Peyer's patch (tissue), 4 donors: ENCODE results near the gene INPP5A. TPM values are rescaled to one million over a fixed set of nuclear protein-coding genes. Genes with fewer than 3 reads are reported as not detected.

ENCODE experiments used
- DNase-seq, 3 donors: peaks; one replicate each; pipeline ENCODE4 v3.0.0-alpha.2; 2017 to 2019
- H3K27ac ChIP-seq, 4 donors: fragments of 200-600 bp; sonication (generic); one replicate each; pipeline ENCODE4 v1.5.1; 2016 to 2019
- H3K27me3 ChIP-seq, 2 donors: fragments of 200-600 bp; sonication (generic); one replicate each; pipeline ENCODE4 v1.5.1; 2019
- H3K36me3 ChIP-seq, 3 donors: fragments of 200-600 bp; sonication (generic); one replicate each; pipeline ENCODE4 v1.5.1; 2016 to 2019
- H3K4me1 ChIP-seq, 4 donors: fragments of 200-600 bp; sonication (generic); one replicate each; pipeline ENCODE4 v1.5.1; 2016 to 2019
- H3K4me3 ChIP-seq, 4 donors: fragments of 200-600 bp; sonication (generic); 1 replicate in 3 of 4; 2 replicates in 1 of 4; pipeline ENCODE4 v1.5.1; 2016 to 2019; ENCODE audit warnings: mild to moderate bottlenecking in 1 of 4
- H3K9me3 ChIP-seq, 4 donors: fragments of 200-600 bp; sonication (generic); one replicate each; pipeline ENCODE4 v1.5.1; 2016 to 2019; ENCODE audit warnings: mild to moderate bottlenecking in 1 of 4
- POLR2A ChIP-seq, 2 donors: fragments of 450-650 bp; IDR thresholded peaks; one replicate each; pipeline ENCODE4 v1.5.1; 2017; ENCODE audit warnings: antibody characterized with exemption in 2 of 2, mild to moderate bottlenecking in 2 of 2, moderate library complexity in 2 of 2
- total RNA-seq, 4 donors: library from RNA; depleted of rRNA; stranded (reverse); fragments of >200 nt; gene quantifications; one replicate each; pipeline ENCODE4 v1.1.0, GENCODE V29; 2016
- TF ChIP-seq, protein P1 (sequence below), 6 experiments: fragments of 450-650 bp in 4 of 6; fragments of 200-600 bp in 2 of 6; sonication (generic) in 1 of 6; IDR thresholded peaks; one replicate each; pipeline ENCODE4 v1.5.1; 2017 to 2019; ENCODE audit warnings: antibody characterized with exemption in 6 of 6, mild to moderate bottlenecking in 3 of 6, moderate library complexity in 1 of 6

Gene INPP5A
- total RNA-seq, 4 donors from 2014 or later, result 33.8 to 76.4 (median 38.1) TPM

DNA sequence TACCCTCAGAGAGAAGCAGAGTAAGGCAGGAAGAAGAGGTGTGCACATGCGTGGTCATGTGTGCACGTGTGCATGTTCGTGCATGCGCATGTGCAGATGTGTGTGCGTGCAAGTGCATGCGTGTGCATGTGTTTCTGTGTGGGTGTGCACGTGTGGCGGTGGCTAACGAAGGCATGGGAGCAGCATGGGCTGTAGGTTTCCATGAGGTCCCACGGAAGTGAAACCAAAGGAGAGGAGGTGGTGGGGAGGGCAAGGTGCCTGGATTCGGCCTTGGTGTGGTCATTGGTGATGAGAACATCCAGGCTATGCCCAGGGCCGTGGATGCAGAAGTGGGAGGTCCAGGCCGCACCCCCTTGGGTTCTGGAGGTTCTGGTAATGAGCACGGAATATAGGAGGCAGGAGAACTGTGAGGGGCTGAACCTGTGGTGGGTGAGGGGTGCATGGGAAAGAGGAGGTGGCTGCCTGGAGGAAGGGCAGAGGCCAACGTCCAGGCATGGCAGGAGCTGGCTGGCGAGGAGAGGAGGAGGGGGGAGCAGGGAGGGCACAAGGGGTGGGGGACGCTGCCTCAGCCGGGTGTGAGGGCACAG, 2.4 kb upstream of the INPP5A start:
- peak in 2 of 3 donors; percentile 39 to 48 for DNase-seq
- Histone ChIP-seq H3K36me3 (no peaks in the 10 kb centered on the region), H3K4me3 (no peak overlapping the region), H3K9me3 (no peaks in the 10 kb centered on the region), H3K27ac (no peak overlapping the region), H3K4me1 (peaks cover 5 to 30% (median 13%) of the 10 kb centered on the region in 4 donors), H3K27me3 (no peaks in the 10 kb centered on the region)
- no peak for TF ChIP-seq POLR2A (IDR thresholded peaks at IDR 0.05)
- TF ChIP-seq, protein P1, sequence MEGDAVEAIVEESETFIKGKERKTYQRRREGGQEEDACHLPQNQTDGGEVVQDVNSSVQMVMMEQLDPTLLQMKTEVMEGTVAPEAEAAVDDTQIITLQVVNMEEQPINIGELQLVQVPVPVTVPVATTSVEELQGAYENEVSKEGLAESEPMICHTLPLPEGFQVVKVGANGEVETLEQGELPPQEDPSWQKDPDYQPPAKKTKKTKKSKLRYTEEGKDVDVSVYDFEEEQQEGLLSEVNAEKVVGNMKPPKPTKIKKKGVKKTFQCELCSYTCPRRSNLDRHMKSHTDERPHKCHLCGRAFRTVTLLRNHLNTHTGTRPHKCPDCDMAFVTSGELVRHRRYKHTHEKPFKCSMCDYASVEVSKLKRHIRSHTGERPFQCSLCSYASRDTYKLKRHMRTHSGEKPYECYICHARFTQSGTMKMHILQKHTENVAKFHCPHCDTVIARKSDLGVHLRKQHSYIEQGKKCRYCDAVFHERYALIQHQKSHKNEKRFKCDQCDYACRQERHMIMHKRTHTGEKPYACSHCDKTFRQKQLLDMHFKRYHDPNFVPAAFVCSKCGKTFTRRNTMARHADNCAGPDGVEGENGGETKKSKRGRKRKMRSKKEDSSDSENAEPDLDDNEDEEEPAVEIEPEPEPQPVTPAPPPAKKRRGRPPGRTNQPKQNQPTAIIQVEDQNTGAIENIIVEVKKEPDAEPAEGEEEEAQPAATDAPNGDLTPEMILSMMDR (IDR thresholded peaks at IDR 0.05), result no peak

DNA sequence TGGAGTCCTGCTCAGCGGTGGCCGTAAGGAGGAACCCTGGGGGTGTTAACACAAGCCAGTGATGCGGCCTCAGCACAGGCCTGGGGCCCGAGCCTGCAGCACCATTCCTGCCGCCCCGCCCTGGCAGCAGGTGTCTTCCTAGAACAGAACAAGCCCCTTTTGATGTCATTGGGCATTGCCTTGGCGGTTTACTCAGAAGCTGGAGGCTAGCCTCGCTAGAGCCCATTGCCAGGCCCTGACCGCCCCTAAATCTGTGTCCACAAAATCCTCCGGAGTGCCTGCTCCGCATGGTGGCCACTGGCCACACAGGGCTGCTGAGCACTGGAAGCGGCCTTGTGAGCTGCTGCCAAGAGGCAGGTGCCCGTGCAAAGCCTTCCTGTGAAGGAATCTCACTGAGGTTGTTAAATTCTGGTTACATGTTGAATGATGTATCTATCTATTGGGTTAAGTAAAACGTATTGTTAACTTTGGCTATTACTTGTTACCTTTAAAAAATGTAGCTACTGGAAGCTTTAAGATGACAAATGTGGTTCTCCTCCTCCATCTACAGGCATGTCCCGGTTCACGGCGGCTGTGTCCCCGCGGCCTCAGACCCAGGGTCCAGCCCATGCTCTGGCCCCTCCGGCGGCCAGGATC, 1.2 kb upstream of the INPP5A start:
- peak in 2 of 3 donors; percentile 60 to 71 for DNase-seq
- peaks cover 5 to 39% (median 15%) of the 10 kb centered on the region in 4 donors for H3K4me1 ChIP-seq

GRCh38 chr10:132536877-132537683, 507 bp upstream of the INPP5A start:
- H3K36me3 ChIP-seq, result no peaks in the 10 kb centered on the region
- H3K27ac ChIP-seq, result peak overlapping the region; percentile 85 to 95 (median 92)
- H3K27me3 ChIP-seq, result no peaks in the 10 kb centered on the region
- peak; percentile 58 to 70 for TF ChIP-seq POLR2A (IDR thresholded peaks at IDR 0.05)
- TF ChIP-seq, protein P1 (IDR thresholded peaks at IDR 0.05), result peak in 5 of 6 experiments; percentile 12 to 60 (median 44)
- H3K4me3 ChIP-seq, result peak overlapping the region; percentile 69 to 78 (median 78)
- H3K4me1 ChIP-seq, result peaks cover 5 to 47% (median 15%) of the 10 kb centered on the region in 4 donors
- H3K9me3 ChIP-seq, result no peaks in the 10 kb centered on the region
- peak; percentile 100 for DNase-seq

More for the DNA sequence above, 1.2 kb upstream of the INPP5A start:
- Histone ChIP-seq H3K9me3 (no peaks in the 10 kb centered on the region), H3K36me3 (no peaks in the 10 kb centered on the region), H3K4me3 (peak overlapping the region; percentile 69 to 78 (median 78)), H3K27me3 (no peaks in the 10 kb centered on the region), H3K27ac (peak overlapping the region; percentile 85 to 95 (median 92))
- TF ChIP-seq POLR2A (IDR thresholded peaks at IDR 0.05), result no peak
- TF ChIP-seq, protein P1 (IDR thresholded peaks at IDR 0.05), result peak in 1 of 6 experiments; percentile 3

GRCh38 chr10:132538031-132538789, 623 bp downstream of the INPP5A start:
- peak overlapping the region; percentile 60 to 90 (median 83) for H3K4me3 ChIP-seq
- H3K27ac ChIP-seq, result peak overlapping the region; percentile 50 to 95 (median 81)
- no peaks in the 10 kb centered on the region for H3K27me3 ChIP-seq
- peak; percentile 16 to 65 (median 63) for DNase-seq
- no peaks in the 10 kb centered on the region for H3K36me3 ChIP-seq
- TF ChIP-seq, protein P1 (IDR thresholded peaks at IDR 0.05), result no peak
- TF ChIP-seq POLR2A (IDR thresholded peaks at IDR 0.05), result no peak
- no peaks in the 10 kb centered on the region for H3K9me3 ChIP-seq
- peaks cover 5 to 54% (median 15%) of the 10 kb centered on the region in 4 donors for H3K4me1 ChIP-seq
